GM23338 (cell line): ENCODE results near the gene LPAR6. TPM values are rescaled to one million over a fixed set of nuclear protein-coding genes. Genes with fewer than 3 reads are reported as not detected.

ENCODE experiments used
- ATAC-seq: fragments of 200-7000 bp; cut with Tn5 transposase; 3 replicates; pipeline ENCODE4 v1.9.1; 2020
- DNase-seq: peaks from one replicate; pipeline ENCODE4 v3.0.0-alpha.2; 2015; ENCODE audit warnings: low spot score
- H2AFZ ChIP-seq: fragments of 200-600 bp; sonication (generic); 2 replicates; pipeline ENCODE4 v1.8.0; 2016; ENCODE audit warnings: antibody characterized with exemption, mild to moderate bottlenecking, moderate library complexity
- H3F3A ChIP-seq: fragments of 200-600 bp; sonication (generic); replicated peaks from 2 replicates; pipeline ENCODE4 v1.8.0; 2017; ENCODE audit warnings: antibody characterized with exemption, mixed run types, low read depth
- H3K27ac ChIP-seq: fragments of 200-600 bp; sonication (generic); 2 replicates; pipeline ENCODE4 v1.6.1; 2016; ENCODE audit warnings: low read depth
- H3K27me3 ChIP-seq: fragments of 200-600 bp; sonication (generic); 2 replicates; pipeline ENCODE4 v1.8.0; 2016; ENCODE audit warnings: mild to moderate bottlenecking, mixed run types, moderate library complexity; ENCODE audit not compliant: insufficient read depth
- H3K36me3 ChIP-seq: fragments of 200-600 bp; sonication (generic); 2 replicates; pipeline ENCODE4 v1.8.0; 2016; ENCODE audit warnings: mild to moderate bottlenecking; ENCODE audit not compliant: insufficient read depth
- H3K4me1 ChIP-seq: fragments of 200-600 bp; sonication (generic); 2 replicates; pipeline ENCODE4 v1.8.0; 2016; ENCODE audit warnings: mild to moderate bottlenecking, moderate library complexity; ENCODE audit not compliant: insufficient read depth
- H3K4me2 ChIP-seq: fragments of 200-600 bp; sonication (generic); 2 replicates; pipeline ENCODE4 v1.7.1; 2017; ENCODE audit warnings: mixed run types
- H3K4me3 ChIP-seq: fragments of 200-600 bp; sonication (generic); 2 replicates; pipeline ENCODE4 v1.6.1; 2016; ENCODE audit warnings: mixed run types
- H3K79me2 ChIP-seq: fragments of 200-600 bp; sonication (generic); replicated peaks from 2 replicates; pipeline ENCODE4 v1.8.0; 2017; ENCODE audit warnings: mild to moderate bottlenecking; ENCODE audit not compliant: insufficient read depth
- H3K9me2 ChIP-seq: fragments of 200-600 bp; sonication (generic); 2 replicates; pipeline ENCODE4 v1.8.0; 2017; ENCODE audit not compliant: insufficient read depth
- H4K20me1 ChIP-seq: fragments of 200-600 bp; sonication (generic); replicated peaks from 2 replicates; pipeline ENCODE4 v1.8.0; 2017; ENCODE audit warnings: mild to moderate bottlenecking; ENCODE audit not compliant: insufficient read depth
- H3K27ac Mint-ChIP-seq: 2 replicates; pipeline ENCODE4 v1.8.0; 2020; ENCODE audit warnings: inconsistent platforms, mild to moderate bottlenecking, moderate library complexity, mixed read lengths
- H3K27me3 Mint-ChIP-seq: 3 replicates; pipeline ENCODE4 v1.8.0; 2022; ENCODE audit warnings: low read depth, mild to moderate bottlenecking, moderate library complexity, mixed read lengths, inconsistent platforms; ENCODE audit not compliant: insufficient read depth, poor library complexity
- H3K36me3 Mint-ChIP-seq: 3 replicates; pipeline ENCODE4 v1.8.0; 2021; ENCODE audit warnings: low read depth, mild to moderate bottlenecking, inconsistent platforms, moderate library complexity, mixed read lengths
- H3K4me1 Mint-ChIP-seq: 3 replicates; pipeline ENCODE4 v1.8.0; 2020; ENCODE audit warnings: mild to moderate bottlenecking, inconsistent platforms, mixed read lengths
- H3K4me3 Mint-ChIP-seq: 3 replicates; pipeline ENCODE4 v1.8.0; 2021; ENCODE audit warnings: moderate library complexity, mild to moderate bottlenecking, inconsistent platforms, mixed read lengths
- H3K9me3 Mint-ChIP-seq: 3 replicates; pipeline ENCODE4 v1.8.0; 2020; ENCODE audit warnings: moderate library complexity, mild to moderate bottlenecking, inconsistent platforms, mixed read lengths
- CREB1 ChIP-seq: fragments of 250-450 bp; sonication (Bioruptor Pico); IDR thresholded peaks from 2 replicates; pipeline ENCODE4 v1.5.0; 2020; ENCODE audit warnings: low read depth, mild to moderate bottlenecking, moderate library complexity
- CTCF ChIP-seq, 2 experiments: fragments of 200-600 bp in 1 of 2; sonication (generic) in 1 of 2; conservative IDR thresholded peaks; 2 replicates each; pipeline versions ENCODE4 v1.5.1 to v1.6.1; 2016 to 2017; ENCODE audit warnings: antibody characterized with exemption in 2 of 2, low read depth in 2 of 2, mild to moderate bottlenecking in 2 of 2, moderate library complexity in 1 of 2
- ETS1 ChIP-seq: IDR thresholded peaks from 2 replicates; pipeline ENCODE4 v1.6.1; 2016; ENCODE audit warnings: antibody characterized with exemption
- EZH2 ChIP-seq: fragments of 200-600 bp; sonication (generic); IDR thresholded peaks from one replicate; pipeline ENCODE4 v1.8.0; 2017; ENCODE audit warnings: antibody characterized with exemption, mild to moderate bottlenecking, low read depth; ENCODE audit not compliant: unreplicated experiment
- EZH2phosphoT487 ChIP-seq: fragments of 200-600 bp; sonication (generic); IDR thresholded peaks from one replicate; pipeline ENCODE4 v1.8.1; 2018; ENCODE audit warnings: antibody characterized with exemption; ENCODE audit not compliant: unreplicated experiment
- JUNB ChIP-seq: IDR thresholded peaks from one replicate; pipeline ENCODE4 v1.6.1; 2016; ENCODE audit warnings: antibody characterized with exemption; ENCODE audit not compliant: unreplicated experiment
- NANOG ChIP-seq: IDR thresholded peaks from 2 replicates; pipeline ENCODE4 v1.6.1; 2016; ENCODE audit warnings: antibody characterized with exemption, borderline replicate concordance
- POLR2AphosphoS5 ChIP-seq: IDR thresholded peaks from 2 replicates; pipeline ENCODE4 v1.6.1; 2016; ENCODE audit warnings: antibody characterized with exemption, low read depth
- REST ChIP-seq: IDR thresholded peaks from one replicate; pipeline ENCODE4 v1.6.1; 2018; ENCODE audit warnings: antibody characterized with exemption; ENCODE audit not compliant: unreplicated experiment
- STAT1 ChIP-seq: IDR thresholded peaks from one replicate; pipeline ENCODE4 v1.6.1; 2016; ENCODE audit warnings: antibody characterized with exemption; ENCODE audit not compliant: unreplicated experiment
- ZNF114 ChIP-seq: fragments of 250-450 bp; sonication (Bioruptor Pico); IDR thresholded peaks from 2 replicates; pipeline ENCODE4 v1.5.0; 2020; ENCODE audit warnings: mild to moderate bottlenecking, moderate library complexity
- ZNF331 ChIP-seq: fragments of 250-450 bp; sonication (Bioruptor Pico); IDR thresholded peaks from 2 replicates; pipeline ENCODE4 v1.5.0; 2020; ENCODE audit warnings: low read depth, mild to moderate bottlenecking, moderate library complexity
- ZNF462 ChIP-seq: fragments of 250-450 bp; sonication (Bioruptor Pico); IDR thresholded peaks from 2 replicates; pipeline ENCODE4 v1.5.0; 2020; ENCODE audit warnings: mild to moderate bottlenecking, moderate library complexity
- polyA plus RNA-seq: library from polyadenylated mRNA; unstranded; fragments of >200 nt; fragmentation: Nextera tagmentation; extraction: Ambion mirVana; gene quantifications from 2 replicates; pipeline ENCODE4 v1.2.1, GENCODE V29; 2016
- total RNA-seq: library from RNA; depleted of rRNA; stranded (reverse); fragments of >200 nt; shearing (Covaris generic); gene quantifications from 2 replicates; pipeline ENCODE4 v1.2.3, GENCODE V29; 2014

LPAR6 gene
- total and polyA plus RNA-seq, 2 experiments from 2014 or later, result 1.4 to 2.1 TPM

GRCh38 chr13:48448285-48448958 is 35.5 kb upstream of the LPAR6 start:
- no peak overlapping the region for H3K4me3 ChIP-seq
- TF ChIP-seq EZH2, result no peak
- TF ChIP-seq ZNF462 (CRISPR knock-in tag), result no peak
- TF ChIP-seq CREB1 (CRISPR knock-in tag), result no peak
- no peak for TF ChIP-seq NANOG
- TF ChIP-seq ZNF114 (CRISPR knock-in tag), result no peak
- TF ChIP-seq JUNB, result no peak
- no peak for TF ChIP-seq REST
- no peak for TF ChIP-seq CTCF (conservative IDR thresholded peaks at IDR 0.05; ENCODE audit: low read depth in 2 of 2)
- TF ChIP-seq ETS1, result no peak
- TF ChIP-seq EZH2phosphoT487, result no peak
- TF ChIP-seq STAT1, result no peak
- no peak for TF ChIP-seq POLR2AphosphoS5
- no peak for TF ChIP-seq ZNF331 (CRISPR knock-in tag)
- Mint-ChIP-seq H3K4me1 (peaks cover 4% of the 10 kb centered on the region; the same call in 2 of the 3 replicates), H3K27ac (no peak overlapping the region), H3K27me3 (no peaks in the 10 kb centered on the region), H3K9me3 (peaks cover 6% of the 10 kb centered on the region; the same call in 2 of the 3 replicates), H3K4me3 (no peak overlapping the region), H3K36me3 (no peaks in the 10 kb centered on the region)
- H3K27me3 ChIP-seq, result no peaks in the 10 kb centered on the region
- DNase-seq (no peak), ATAC-seq (no peak)
- no peaks in the 10 kb centered on the region for H3K9me2 ChIP-seq
- H3F3A ChIP-seq, result no peaks in the 10 kb centered on the region
- no peak overlapping the region for H3K4me2 ChIP-seq
- H3K36me3 ChIP-seq, result no peaks in the 10 kb centered on the region
- H2AFZ ChIP-seq, result no peak overlapping the region
- H3K4me1 ChIP-seq, result no peaks in the 10 kb centered on the region
- H4K20me1 ChIP-seq, result no peaks in the 10 kb centered on the region
- no peaks in the 10 kb centered on the region for H3K79me2 ChIP-seq
- no peak overlapping the region for H3K27ac ChIP-seq
